ENCODE results near the gene HIPK1.

- TF ChIP-seq CTCF (IDR thresholded peaks at IDR 0.05 in 8 of 11, conservative IDR thresholded peaks at IDR 0.05 in 3 of 11), result no peak
- no peak for TF ChIP-seq POLR2AphosphoS5 (IDR thresholded peaks at IDR 0.05)
Measured at GRCh38 chr1:113990530-113990929, 61.4 kb downstream of the HIPK1 start.

Measured in spleen (tissue), 7 donors.